ENCODE data around the gene DCAF8L2.

GRCh38 chrX:27619459-27619858 is 29.3 kb downstream of the DCAF8L2 start:
- TF ChIP-seq POLR2A (IDR thresholded peaks at IDR 0.05) (no peak), CTCF (IDR thresholded peaks at IDR 0.05) (no peak)
